Measurements from ENCODE around the gene LGALS13.

DNA sequence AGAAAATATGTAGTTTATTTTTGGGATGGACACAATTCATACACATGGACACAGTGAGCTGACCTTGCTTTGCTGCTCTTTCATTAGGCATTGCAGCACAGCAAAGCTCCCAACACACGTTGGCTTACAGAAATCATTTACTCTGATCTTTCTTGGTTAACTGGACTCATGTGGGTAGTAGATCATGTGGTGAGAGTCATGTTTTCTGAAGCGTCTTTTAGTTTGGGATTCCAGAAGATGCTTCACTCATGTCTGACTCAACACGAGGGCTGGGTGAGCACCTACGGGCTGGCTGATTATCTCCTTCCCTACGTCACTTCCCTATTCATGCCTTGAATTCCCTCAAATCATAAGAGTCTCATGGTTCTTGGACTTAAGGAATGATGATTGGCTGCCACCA is 41.3 kb downstream of the LGALS13 start:
- TF ChIP-seq, protein P1, sequence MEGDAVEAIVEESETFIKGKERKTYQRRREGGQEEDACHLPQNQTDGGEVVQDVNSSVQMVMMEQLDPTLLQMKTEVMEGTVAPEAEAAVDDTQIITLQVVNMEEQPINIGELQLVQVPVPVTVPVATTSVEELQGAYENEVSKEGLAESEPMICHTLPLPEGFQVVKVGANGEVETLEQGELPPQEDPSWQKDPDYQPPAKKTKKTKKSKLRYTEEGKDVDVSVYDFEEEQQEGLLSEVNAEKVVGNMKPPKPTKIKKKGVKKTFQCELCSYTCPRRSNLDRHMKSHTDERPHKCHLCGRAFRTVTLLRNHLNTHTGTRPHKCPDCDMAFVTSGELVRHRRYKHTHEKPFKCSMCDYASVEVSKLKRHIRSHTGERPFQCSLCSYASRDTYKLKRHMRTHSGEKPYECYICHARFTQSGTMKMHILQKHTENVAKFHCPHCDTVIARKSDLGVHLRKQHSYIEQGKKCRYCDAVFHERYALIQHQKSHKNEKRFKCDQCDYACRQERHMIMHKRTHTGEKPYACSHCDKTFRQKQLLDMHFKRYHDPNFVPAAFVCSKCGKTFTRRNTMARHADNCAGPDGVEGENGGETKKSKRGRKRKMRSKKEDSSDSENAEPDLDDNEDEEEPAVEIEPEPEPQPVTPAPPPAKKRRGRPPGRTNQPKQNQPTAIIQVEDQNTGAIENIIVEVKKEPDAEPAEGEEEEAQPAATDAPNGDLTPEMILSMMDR (IDR thresholded peaks at IDR 0.05; ENCODE audit: insufficient read depth, low read length, poor library complexity, severe bottlenecking) = no peak
- no peak for TF ChIP-seq EZH2phosphoT487 (conservative IDR thresholded peaks at IDR 0.05; ENCODE audit: low read length)

Data from SU-DHL-6 (cell line).